NT2/D1 (cell line): ENCODE data around the gene TSHR.

Source experiments
- SUZ12 ChIP-seq: IDR thresholded peaks from 2 replicates; pipeline ENCODE4 v1.6.1; 2011; ENCODE audit not compliant: insufficient read length, insufficient read depth; ENCODE audit errors: extremely low read depth
- YY1 ChIP-seq: IDR thresholded peaks from 2 replicates; pipeline ENCODE4 v1.6.1; 2011; ENCODE audit not compliant: insufficient read length, insufficient read depth
- ZNF274 ChIP-seq: IDR thresholded peaks from 2 replicates; pipeline ENCODE4 v1.6.1; 2011; ENCODE audit warnings: mild to moderate bottlenecking, low read depth, low read length

DNA sequence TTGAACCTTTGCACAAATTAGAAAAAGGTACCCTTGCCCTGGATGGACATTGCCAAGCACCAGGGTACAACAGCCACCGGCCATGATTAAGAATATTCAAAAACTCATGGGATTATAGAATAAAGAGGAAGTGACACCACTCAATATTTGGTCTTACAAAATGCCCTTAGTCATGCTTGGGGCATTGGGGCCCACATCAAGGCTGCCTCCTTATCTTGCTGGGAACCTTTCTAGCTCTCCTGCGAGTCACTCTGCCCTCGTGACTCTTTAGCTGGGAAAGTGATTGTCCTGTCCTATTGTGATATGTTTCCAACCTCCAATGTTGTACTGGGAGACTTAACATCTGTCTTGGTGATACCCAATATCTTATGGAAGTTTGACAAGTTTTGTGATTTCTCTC lies 207.5 kb downstream of the TSHR start:
- TF ChIP-seq ZNF274 (no peak), YY1 (no peak), SUZ12 (no peak)
